ENCODE measurements around the gene MIDN. TPM values are rescaled to one million over a fixed set of nuclear protein-coding genes. Genes with fewer than 3 reads are reported as not detected.

The MIDN gene
- total RNA-seq, 1 donor, result 23.2 TPM

DNA sequence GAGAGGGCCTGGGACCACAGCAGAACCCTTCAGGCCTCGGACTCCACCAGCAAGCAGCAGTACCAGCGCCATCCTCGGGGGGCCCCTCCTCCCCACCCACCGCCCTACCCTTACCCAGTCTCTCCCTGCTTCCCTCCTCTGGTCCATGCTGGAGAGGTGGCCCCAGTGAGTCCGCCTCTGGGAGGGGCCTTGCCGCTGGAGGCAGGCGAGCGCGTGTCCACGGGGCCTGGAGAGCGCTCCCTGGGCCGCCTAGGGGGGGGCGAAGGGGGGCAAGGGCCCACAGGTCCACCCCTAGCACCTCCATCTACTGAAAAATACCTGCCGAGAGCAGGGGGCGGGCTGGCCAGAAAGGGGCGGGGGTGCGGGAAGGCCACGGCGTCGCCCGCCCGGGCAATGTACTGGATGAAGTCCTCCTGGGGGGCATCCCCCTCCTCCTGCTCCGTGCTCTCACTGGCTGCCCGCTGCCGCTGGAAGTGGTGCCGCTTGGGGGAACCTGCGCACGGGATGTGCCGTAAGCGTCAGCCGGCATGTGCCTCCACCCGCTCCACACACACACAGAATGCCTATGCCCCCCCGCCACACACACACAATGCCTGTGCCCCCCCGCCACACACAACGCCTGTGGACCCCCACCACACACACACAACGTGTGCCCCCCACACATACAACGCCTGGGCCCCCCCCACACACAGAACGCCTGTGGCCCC is 17.4 kb upstream of the MIDN start:
- TF ChIP-seq CTCF (IDR thresholded peaks at IDR 0.05; ENCODE audit: insufficient read depth, low read length), result no peak
- no peak overlapping the region for H3K4me3 ChIP-seq (ENCODE audit: low read depth, low read length)

GRCh38 chr19:1231729-1232637 is 16.4 kb upstream of the MIDN start:
- no peak for TF ChIP-seq CTCF (IDR thresholded peaks at IDR 0.05; ENCODE audit: insufficient read depth, low read length)
- no peak overlapping the region for H3K4me3 ChIP-seq (ENCODE audit: low read depth, low read length)
- DNase-seq (ENCODE audit: low read depth), result no peak

More for the DNA sequence above, 17.4 kb upstream of the MIDN start:
- no peak for DNase-seq (ENCODE audit: low read depth)

- no peak for TF ChIP-seq CTCF (IDR thresholded peaks at IDR 0.05; ENCODE audit: insufficient read depth, low read length)
- peak; percentile 73 for DNase-seq (ENCODE audit: low read depth)
- H3K4me3 ChIP-seq (ENCODE audit: low read depth, low read length), result no peak overlapping the region
Measured at GRCh38 chr19:1232652-1233072, 15.7 kb upstream of the MIDN start.

- TF ChIP-seq CTCF (IDR thresholded peaks at IDR 0.05; ENCODE audit: insufficient read depth, low read length), result no peak
- no peak overlapping the region for H3K4me3 ChIP-seq (ENCODE audit: low read depth, low read length)
- DNase-seq (ENCODE audit: low read depth), result no peak
Measured at GRCh38 chr19:1233115-1233667, 15.2 kb upstream of the MIDN start.

DNA sequence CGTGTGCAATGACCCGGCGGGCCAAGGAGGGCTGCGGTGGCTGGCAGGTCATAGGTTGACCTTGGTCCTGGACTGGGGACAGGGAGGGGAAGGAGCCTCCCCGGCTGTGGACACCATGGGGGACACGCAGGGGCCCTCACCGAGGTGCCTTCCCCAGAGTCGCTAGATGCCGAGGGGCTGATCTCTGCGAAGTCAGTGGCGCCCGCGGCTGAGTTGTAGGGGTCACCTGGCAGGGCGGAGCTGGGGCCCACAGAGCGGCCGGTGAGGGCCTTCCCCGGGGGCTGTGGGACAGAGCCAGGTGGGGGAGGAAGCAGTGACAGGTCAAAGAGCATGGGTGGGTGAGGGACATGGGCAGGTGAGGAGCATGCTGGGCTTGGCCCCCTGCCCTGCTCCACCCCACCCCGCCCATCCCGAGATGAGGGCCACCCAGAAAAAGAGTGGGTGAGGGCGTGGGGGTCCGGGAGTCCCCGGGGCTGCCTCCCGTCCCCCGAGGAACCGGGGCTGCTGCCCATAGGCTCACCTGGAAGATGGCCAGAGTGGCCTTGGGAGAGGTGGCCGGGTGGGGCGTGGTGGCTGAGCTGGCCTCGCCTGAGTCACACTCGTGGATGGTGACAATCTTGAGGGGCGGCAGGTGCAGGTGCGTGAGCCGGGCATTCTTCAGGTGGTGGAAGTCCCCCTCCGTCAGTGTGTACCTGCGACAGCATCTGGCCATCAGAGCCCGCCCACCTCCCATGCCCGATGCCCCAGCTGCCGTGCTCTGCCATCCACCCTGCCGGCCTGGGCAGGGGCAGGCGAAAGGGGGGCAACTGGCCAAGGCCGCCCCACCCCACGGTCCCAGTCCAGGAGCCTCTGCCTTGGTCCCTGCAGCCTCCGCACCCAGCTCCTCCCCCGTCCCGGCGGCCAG is 14.1 kb upstream of the MIDN start:
- no peak overlapping the region for H3K4me3 ChIP-seq (ENCODE audit: low read depth, low read length)
- DNase-seq (ENCODE audit: low read depth), result no peak
- no peak for TF ChIP-seq CTCF (IDR thresholded peaks at IDR 0.05; ENCODE audit: insufficient read depth, low read length)

DNA sequence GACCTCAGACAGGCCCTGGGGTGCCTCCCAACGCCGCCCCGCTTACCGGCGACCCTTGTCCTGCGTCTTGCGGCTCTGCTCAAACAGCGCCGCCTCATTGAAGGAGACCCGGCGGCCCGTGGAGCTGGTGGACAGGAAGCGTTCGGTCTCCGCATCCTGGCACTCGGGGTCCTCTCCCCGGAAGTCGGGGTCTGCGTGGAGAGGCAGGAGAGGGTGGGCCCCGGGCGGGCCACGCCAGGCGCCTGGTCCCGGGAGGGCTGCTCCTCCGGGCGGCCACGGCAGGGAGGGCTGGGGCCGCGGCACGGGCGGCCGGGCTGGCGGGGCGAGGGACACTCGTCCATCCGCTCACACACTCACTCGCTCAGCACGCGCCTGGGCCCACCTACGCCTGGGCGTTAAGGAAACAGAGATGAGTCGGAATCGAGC is 13.4 kb upstream of the MIDN start:
- no peak for TF ChIP-seq CTCF (IDR thresholded peaks at IDR 0.05; ENCODE audit: insufficient read depth, low read length)
- no peak for DNase-seq (ENCODE audit: low read depth)
- no peak overlapping the region for H3K4me3 ChIP-seq (ENCODE audit: low read depth, low read length)
